HepG2 (cell line): ENCODE data around the gene HTR3C. TPM values are rescaled to one million over a fixed set of nuclear protein-coding genes. Genes with fewer than 3 reads are reported as not detected.

ENCODE experiments used
- ATAC-seq: fragments of 200-7000 bp; cut with Tn5 transposase; 3 replicates; pipeline ENCODE4 v1.9.1; 2020; ENCODE audit warnings: mild to moderate bottlenecking, moderate library complexity
- BruUV-seq: library from RNA; stranded (reverse); fragments of 400-500 nt; replicated peaks from 2 replicates; lab custom pipeline; 2021; lab: Mats Ljungman, UMichigan
- CTCF ChIA-PET: fragments of 300-600 bp; formaldehyde crosslinking; extraction: SDS; loops from one replicate; lab custom pipeline; 2021; ENCODE audit warnings: low total read pairs, inconsistent platforms, low intra/inter-chr PET ratio; lab: Yijun Ruan, JAX
- POLR2A ChIA-PET: fragments of 350-600 bp; sonication (Branson Sonifier 250); formaldehyde crosslinking; loops from one replicate; lab custom pipeline; 2020; ENCODE audit warnings: antibody characterized with exemption, inconsistent platforms; lab: Yijun Ruan, JAX
- DNase-seq: peaks from one replicate; pipeline ENCODE4 v3.0.0-alpha.2; 2015; ENCODE audit warnings: low spot score
- FAIRE-seq: peaks from 3 replicates; lab custom pipeline; 2011; peaks lifted over from hg19 to GRCh38; lab: Jason Lieb, UNC
- H2AFZ ChIP-seq: one replicate; pipeline ENCODE4 v1.6.1; 2011; ENCODE audit warnings: low read length, inconsistent platforms
- H3K27ac ChIP-seq: fragments of 300-600 bp; 3 replicates; pipeline ENCODE4 v1.8.0; 2011; ENCODE audit warnings: mixed run types, mild to moderate bottlenecking, mixed read lengths, low read length, inconsistent platforms; ENCODE audit not compliant: insufficient read depth; ENCODE audit errors: extremely low read length
- H3K27me3 ChIP-seq, 2 experiments: fragments of 200-600 bp in 1 of 2; 2 replicates in 1 of 2; 3 replicates in 1 of 2; pipeline versions ENCODE4 v1.6.0 to v1.8.0; 2011; ENCODE audit warnings: low read length in 2 of 2, mild to moderate bottlenecking in 2 of 2, moderate library complexity in 2 of 2, inconsistent platforms in 1 of 2; ENCODE audit not compliant: insufficient read depth in 2 of 2, control insufficient read depth in 1 of 2
- H3K36me3 ChIP-seq, 2 experiments: fragments of 200-600 bp in 1 of 2; replicated peaks in 1 of 2; 2 replicates in 1 of 2; 3 replicates in 1 of 2; pipeline versions ENCODE4 v1.5.1 to v1.8.0; 2011; ENCODE audit warnings: low read length in 2 of 2, inconsistent platforms in 1 of 2; ENCODE audit not compliant: insufficient read depth in 2 of 2, control insufficient read depth in 1 of 2
- H3K4me1 ChIP-seq: 2 replicates; pipeline ENCODE4 v1.5.1; 2012; ENCODE audit warnings: low read length, inconsistent platforms; ENCODE audit not compliant: insufficient read depth
- H3K4me2 ChIP-seq: 2 replicates; pipeline ENCODE4 v1.6.0; 2011; ENCODE audit warnings: low read depth, low read length, inconsistent platforms
- H3K4me3 ChIP-seq, 3 experiments: fragments of 200-600 bp in 1 of 3; sonication (generic), shearing (Covaris generic) in 1 of 3; replicated peaks in 1 of 3; 2 replicates each; pipeline ENCODE4 v1.5.1; 2011 to 2016; ENCODE audit warnings: low read length in 3 of 3, inconsistent platforms in 2 of 3, low read depth in 2 of 3, mild to moderate bottlenecking in 2 of 3, control low read depth in 1 of 3, mixed read lengths in 1 of 3; ENCODE audit not compliant: insufficient read depth in 1 of 3
- H3K79me2 ChIP-seq: one replicate; pipeline ENCODE4 v1.6.1; 2011; ENCODE audit warnings: low read length, inconsistent platforms; ENCODE audit not compliant: insufficient read depth
- H3K9ac ChIP-seq: 2 replicates; pipeline ENCODE4 v1.6.0; 2011; ENCODE audit warnings: mild to moderate bottlenecking, low read depth, low read length, inconsistent platforms; ENCODE audit not compliant: insufficient read depth
- H3K9me3 ChIP-seq: 2 replicates; pipeline ENCODE4 v1.5.1; 2012; ENCODE audit warnings: mild to moderate bottlenecking, low read length
- H4K20me1 ChIP-seq: 2 replicates; pipeline ENCODE4 v1.6.0; 2011; ENCODE audit warnings: inconsistent platforms, mild to moderate bottlenecking, low read length, moderate library complexity; ENCODE audit not compliant: insufficient read depth
- BRD4 ChIP-seq: sonication (generic); formaldehyde crosslinking; IDR thresholded peaks from 2 replicates; pipeline ENCODE4 v1.4.0; 2020; ENCODE audit warnings: missing genetic modification reagents
- CENPX ChIP-seq: sonication (generic); formaldehyde crosslinking; IDR thresholded peaks from 2 replicates; pipeline ENCODE4 v1.9.0; 2021; ENCODE audit warnings: mild to moderate bottlenecking, missing genetic modification reagents, moderate library complexity
- ELF1 ChIP-seq: sonication (generic); formaldehyde crosslinking; IDR thresholded peaks from 2 replicates; pipeline ENCODE4 v1.4.0; 2020; ENCODE audit warnings: missing genetic modification reagents
- FOXO4 ChIP-seq: sonication (generic); formaldehyde crosslinking; conservative IDR thresholded peaks from 2 replicates; pipeline ENCODE4 v1.8.1; 2023; ENCODE audit warnings: missing genetic modification reagents
- HOXA9 ChIP-seq: sonication (generic); formaldehyde crosslinking; IDR thresholded peaks from 2 replicates; pipeline ENCODE4 v1.8.1; 2022; ENCODE audit warnings: missing genetic modification reagents, mild to moderate bottlenecking, moderate library complexity, borderline replicate concordance
- MBNL3 ChIP-seq: fragments of 250-450 bp; sonication (Bioruptor Pico); conservative IDR thresholded peaks from 2 replicates; pipeline ENCODE4 v1.8.0; 2022; ENCODE audit warnings: mild to moderate bottlenecking, inconsistent platforms
- NRL ChIP-seq: sonication (generic); formaldehyde crosslinking; IDR thresholded peaks from 2 replicates; pipeline ENCODE4 v1.5.0; 2020; ENCODE audit warnings: missing genetic modification reagents, mild to moderate bottlenecking, moderate library complexity, borderline replicate concordance
- SETDB1 ChIP-seq: sonication (generic); formaldehyde crosslinking; IDR thresholded peaks from 2 replicates; pipeline ENCODE4 v1.5.1; 2020; ENCODE audit warnings: missing genetic modification reagents, mild to moderate bottlenecking, borderline replicate concordance
- TBX3 ChIP-seq: fragments of 450-650 bp; IDR thresholded peaks from 2 replicates; pipeline ENCODE4 v1.6.1; 2017; ENCODE audit warnings: antibody characterized with exemption, mild to moderate bottlenecking, inconsistent platforms, borderline replicate concordance
- TCF7L2 ChIP-seq: IDR thresholded peaks from 2 replicates; pipeline ENCODE4 v1.6.1; 2011; ENCODE audit warnings: mild to moderate bottlenecking, low read depth, low read length, moderate library complexity
- ZNF136 ChIP-seq: sonication (generic); formaldehyde crosslinking; IDR thresholded peaks from 2 replicates; pipeline ENCODE4 v1.8.1; 2022; ENCODE audit warnings: low read depth, mild to moderate bottlenecking, moderate library complexity, missing genetic modification reagents
- ZNF337 ChIP-seq: sonication (generic); formaldehyde crosslinking; IDR thresholded peaks from 2 replicates; pipeline ENCODE4 v1.5.1; 2020; ENCODE audit warnings: missing genetic modification reagents, low read depth, mild to moderate bottlenecking, borderline replicate concordance
- ZNF580 ChIP-seq: IDR thresholded peaks from 2 replicates; pipeline ENCODE4 v1.6.1; 2016; ENCODE audit warnings: low read depth, borderline replicate concordance
- ZNF607 ChIP-seq: sonication (generic); formaldehyde crosslinking; IDR thresholded peaks from 2 replicates; pipeline ENCODE4 v1.5.1; 2020; ENCODE audit warnings: missing genetic modification reagents, mild to moderate bottlenecking, borderline replicate concordance
- ZNF816 ChIP-seq: sonication (generic); formaldehyde crosslinking; IDR thresholded peaks from 2 replicates; pipeline ENCODE4 v1.8.0; 2022; ENCODE audit warnings: missing genetic modification reagents, mild to moderate bottlenecking, borderline replicate concordance
- ZSCAN22 ChIP-seq: sonication (generic); formaldehyde crosslinking; IDR thresholded peaks from 2 replicates; pipeline ENCODE4 v1.4.0; 2020; ENCODE audit warnings: mild to moderate bottlenecking, missing genetic modification reagents
- WGBS: methylation state at CpG from one replicate; pipeline ENCODE4 v1.1.6; 2017; ENCODE audit warnings: low lambda C conversion rate; 5-methylcytosine and 5-hydroxymethylcytosine counted together
- in situ Hi-C: cut with HindIII; loops from 2 replicates; pipeline ENCODE4 v1.10.0; 2017; ENCODE audit warnings: low pct_unique_long_range_greater_than_20kb; ENCODE audit not compliant: extremely low pct_ligation_motif_present
- intact Hi-C: fragments of 100-400 bp; cut with micrococcal nuclease; formaldehyde crosslinking; loops from one replicate; pipeline ENCODE4 v1.10.0; 2022; ENCODE audit not compliant: unreplicated experiment
- polyA plus RNA-seq, 8 experiments: library from polyadenylated mRNA; depleted of rRNA in 3 of 8; stranded (reverse) in 7 of 8; unstranded in 1 of 8; fragments of >200 nt; fragmentation: Illumina TruSeq in 4 of 8; extraction: Trizol in 4 of 8; gene quantifications; 2 replicates each; pipeline versions ENCODE4 v1.2.1 to v1.2.3, GENCODE V29; 2011 to 2016; ENCODE audit warnings: low read depth in 4 of 8, missing spikeins in 1 of 8, mixed read lengths in 1 of 8; ENCODE audit not compliant: insufficient read depth in 1 of 8
- total RNA-seq, 5 experiments: library from RNA; depleted of rRNA; stranded (reverse); fragments of >200 nt; fragmentation: Illumina TruSeq; extraction: Trizol; gene quantifications; 2 replicates each; pipeline ENCODE4 v1.2.3, GENCODE V29; 2016; ENCODE audit warnings: low read depth in 1 of 5
- TF ChIP-seq, protein P1 (sequence below): sonication (generic); formaldehyde crosslinking; IDR thresholded peaks from 2 replicates; pipeline ENCODE4 v1.8.0; 2022; ENCODE audit warnings: mild to moderate bottlenecking, missing genetic modification reagents
- TF ChIP-seq, protein P2 (sequence below): sonication (generic); formaldehyde crosslinking; IDR thresholded peaks from 2 replicates; pipeline ENCODE4 v1.4.0; 2020; ENCODE audit warnings: missing genetic modification reagents

Gene HTR3C
- total and polyA plus RNA-seq, 2 of the 13 experiments (the other 11 are each of a cell fraction or from before 2014, with no cell fraction given), result not detected

- H3K36me3 ChIP-seq, result no peaks in the 10 kb centered on the region
- no peak overlapping the region for H2AFZ ChIP-seq
- DNase-seq, result no peak
- ChIA-PET POLR2A (no interaction called here), CTCF (no interaction called here)
- no peak overlapping the region for H3K27ac ChIP-seq
- intact Hi-C loops, result no loop called here
- H3K27me3 ChIP-seq, result peaks cover 0 to 4% of the 10 kb centered on the region in 2 experiments; a peak in 2 of 5 replicates
- H3K9me3 ChIP-seq, result no peaks in the 10 kb centered on the region; the same call in 1 of the 2 replicates
- FAIRE-seq, result no peak
- 18% methylated on average over 2 of the region's 2 CpGs for WGBS
- no peaks in the 10 kb centered on the region for H3K4me1 ChIP-seq
- no peaks in the 10 kb centered on the region for H3K79me2 ChIP-seq
- H3K4me2 ChIP-seq, result no peak overlapping the region
- H3K4me3 ChIP-seq, result no peak overlapping the region
- no peaks in the 10 kb centered on the region for H4K20me1 ChIP-seq
- in situ Hi-C loops, result no loop called here
- H3K9ac ChIP-seq, result no peak overlapping the region
- no peak for ATAC-seq
- no TSS peak for BruUV-seq
- TF ChIP-seq, protein P1, sequence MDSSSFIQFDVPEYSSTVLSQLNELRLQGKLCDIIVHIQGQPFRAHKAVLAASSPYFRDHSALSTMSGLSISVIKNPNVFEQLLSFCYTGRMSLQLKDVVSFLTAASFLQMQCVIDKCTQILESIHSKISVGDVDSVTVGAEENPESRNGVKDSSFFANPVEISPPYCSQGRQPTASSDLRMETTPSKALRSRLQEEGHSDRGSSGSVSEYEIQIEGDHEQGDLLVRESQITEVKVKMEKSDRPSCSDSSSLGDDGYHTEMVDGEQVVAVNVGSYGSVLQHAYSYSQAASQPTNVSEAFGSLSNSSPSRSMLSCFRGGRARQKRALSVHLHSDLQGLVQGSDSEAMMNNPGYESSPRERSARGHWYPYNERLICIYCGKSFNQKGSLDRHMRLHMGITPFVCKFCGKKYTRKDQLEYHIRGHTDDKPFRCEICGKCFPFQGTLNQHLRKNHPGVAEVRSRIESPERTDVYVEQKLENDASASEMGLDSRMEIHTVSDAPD (CRISPR knock-in tag), result no peak
- TF ChIP-seq HOXA9 (no peak), ZSCAN22 (CRISPR knock-in tag) (no peak), FOXO4 (CRISPR knock-in tag) (no peak), TBX3 (no peak), CENPX (no peak), SETDB1 (no peak), NRL (CRISPR knock-in tag) (no peak), TCF7L2 (no peak), ZNF580 (CRISPR knock-in tag) (no peak), ZNF607 (CRISPR knock-in tag) (no peak), ZNF337 (CRISPR knock-in tag) (no peak), ZNF136 (CRISPR knock-in tag) (no peak), BRD4 (CRISPR knock-in tag) (no peak), ELF1 (CRISPR knock-in tag) (no peak), MBNL3 (no peak), ZNF816 (CRISPR knock-in tag) (no peak)
- TF ChIP-seq, protein P2, sequence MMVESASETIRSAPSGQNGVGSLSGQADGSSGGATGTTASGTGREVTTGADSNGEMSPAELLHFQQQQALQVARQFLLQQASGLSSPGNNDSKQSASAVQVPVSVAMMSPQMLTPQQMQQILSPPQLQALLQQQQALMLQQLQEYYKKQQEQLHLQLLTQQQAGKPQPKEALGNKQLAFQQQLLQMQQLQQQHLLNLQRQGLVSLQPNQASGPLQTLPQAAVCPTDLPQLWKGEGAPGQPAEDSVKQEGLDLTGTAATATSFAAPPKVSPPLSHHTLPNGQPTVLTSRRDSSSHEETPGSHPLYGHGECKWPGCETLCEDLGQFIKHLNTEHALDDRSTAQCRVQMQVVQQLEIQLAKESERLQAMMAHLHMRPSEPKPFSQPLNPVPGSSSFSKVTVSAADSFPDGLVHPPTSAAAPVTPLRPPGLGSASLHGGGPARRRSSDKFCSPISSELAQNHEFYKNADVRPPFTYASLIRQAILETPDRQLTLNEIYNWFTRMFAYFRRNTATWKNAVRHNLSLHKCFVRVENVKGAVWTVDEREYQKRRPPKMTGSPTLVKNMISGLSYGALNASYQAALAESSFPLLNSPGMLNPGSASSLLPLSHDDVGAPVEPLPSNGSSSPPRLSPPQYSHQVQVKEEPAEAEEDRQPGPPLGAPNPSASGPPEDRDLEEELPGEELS, result no peak
- TF ChIP-seq, all 625 proteins: peak for 0
Measured at GRCh38 chr3:184066211-184066610, 13.4 kb downstream of the HTR3C start.
